HG03558 (cell line): ENCODE measurements around the gene TEAD4.

Experiments used
- ATAC-seq: cut with Tn5 transposase; IDR thresholded peaks from one replicate; pipeline ENCODE4 v1.9.1; 2021; ENCODE audit warnings: moderate number of reproducible peaks; ENCODE audit not compliant: unreplicated experiment; ENCODE audit errors: extremely low read depth

Gene TEAD4

DNA sequence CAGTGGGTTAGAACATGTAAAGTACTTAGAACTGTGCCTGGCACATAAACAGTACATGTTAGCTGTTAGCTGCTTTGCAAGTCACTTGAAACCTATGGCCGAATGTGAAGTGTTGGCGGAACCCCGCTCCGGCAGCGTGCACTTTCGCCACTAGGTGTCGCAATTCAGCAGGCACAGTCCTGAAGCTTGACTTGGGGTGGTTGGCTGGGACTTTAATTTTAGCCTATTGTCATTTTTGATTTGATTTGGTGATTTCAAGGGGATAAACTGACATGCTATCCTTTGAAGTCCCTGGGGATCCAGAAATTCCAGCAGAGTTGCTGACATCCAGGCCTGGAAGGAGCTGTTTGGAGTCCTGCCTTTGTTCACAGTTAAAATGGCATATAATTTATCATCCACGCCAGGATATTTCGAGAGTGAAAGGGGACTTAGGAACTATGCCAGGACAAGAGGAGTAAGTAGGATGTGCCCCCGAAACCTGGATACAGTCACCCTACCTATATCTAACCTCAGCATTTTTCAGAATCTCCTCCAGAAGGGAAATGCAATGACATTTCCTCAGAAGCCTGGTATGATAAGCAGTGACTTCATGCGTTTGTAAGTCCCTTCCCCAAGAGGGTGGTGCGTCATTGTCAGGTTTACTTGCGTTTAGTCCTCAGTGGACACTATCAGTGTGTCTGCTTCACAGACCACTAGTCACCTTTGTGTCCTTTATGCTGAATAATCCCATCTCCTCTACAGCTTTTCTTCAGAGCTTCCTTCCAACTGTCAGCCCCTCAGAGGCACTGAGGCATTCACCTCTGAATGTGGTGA lies 114.4 kb downstream of the TEAD4 start:
- ATAC-seq, result no peak

DNA sequence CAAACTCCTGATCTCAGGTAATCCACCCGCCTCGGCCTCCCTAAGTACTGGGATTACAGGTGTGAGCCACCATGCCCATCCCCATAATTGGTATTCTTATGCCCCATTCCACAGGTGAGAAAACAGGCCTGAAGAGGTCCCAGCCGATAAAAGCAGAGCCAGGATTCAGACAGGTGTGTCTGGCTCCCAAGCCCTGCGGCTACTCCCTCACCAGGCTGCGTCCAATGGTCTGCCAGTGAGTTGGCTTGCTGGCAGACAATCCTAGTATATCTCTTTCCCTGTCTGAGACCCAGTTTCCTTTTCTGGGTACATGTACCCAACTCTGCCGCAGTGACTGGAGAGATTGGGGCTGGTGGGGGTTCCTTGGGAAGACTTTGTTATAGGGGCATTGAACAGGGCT lies 116.1 kb downstream of the TEAD4 start:
- ATAC-seq, result no peak

- ATAC-seq, result no peak
These were observed 117.8 kb downstream of the TEAD4 start, which contains the start of gene TSPAN9 for GRCh38 chr12:3076730-3077571. TSPAN9 (plus strand) TSS chr12:3077379; CDS start chr12:3201194, 123,815 bp downstream.

DNA sequence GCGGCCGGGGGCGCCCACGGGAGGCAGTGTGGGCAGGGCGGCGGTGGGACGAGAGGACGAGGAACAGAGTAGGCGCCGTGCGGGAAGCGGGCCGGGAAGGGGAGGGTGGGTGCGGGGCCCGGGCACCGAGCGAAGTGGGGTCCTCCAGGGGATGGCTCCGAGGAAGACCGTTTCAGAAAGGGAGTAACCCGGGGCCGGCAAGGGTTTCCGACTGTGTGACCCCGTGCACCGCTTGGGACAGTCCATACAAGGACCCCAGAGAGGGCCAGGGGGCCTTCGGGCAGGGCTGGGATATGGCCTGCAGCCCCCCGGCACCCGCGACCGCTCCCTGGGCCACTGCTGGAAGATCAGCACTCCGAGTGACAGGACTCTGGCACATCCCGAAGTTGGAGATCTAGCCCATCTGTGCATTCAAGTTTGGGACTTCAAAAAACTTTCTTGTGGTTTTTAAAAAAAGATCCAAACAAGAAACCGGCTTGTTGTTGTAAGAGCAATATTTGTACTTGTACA lies 118.4 kb downstream of the TEAD4 start:
- no peak for ATAC-seq

- ATAC-seq, result no peak
These were observed 119.1 kb downstream of the TEAD4 start for GRCh38 chr12:3078086-3078820.

DNA sequence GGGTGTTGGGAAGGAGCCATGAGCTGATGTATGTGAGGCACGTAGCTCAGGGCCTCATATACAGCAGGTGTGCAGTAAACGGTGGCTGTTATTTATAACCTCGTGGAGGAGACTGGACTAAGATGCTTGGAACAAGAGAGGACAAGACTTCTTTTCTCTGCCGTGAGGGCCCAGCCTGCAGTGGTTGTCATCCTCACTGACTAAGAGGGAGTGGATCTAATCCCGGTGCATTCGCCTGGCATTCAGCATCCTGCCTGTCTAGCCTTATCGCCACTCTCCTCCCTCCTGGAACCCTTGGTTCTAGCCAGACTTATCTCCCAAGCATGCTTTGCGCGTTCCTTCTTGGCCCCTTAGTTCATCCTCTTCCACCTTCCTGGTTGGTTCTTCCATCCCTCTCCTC lies 121.9 kb downstream of the TEAD4 start:
- no peak for ATAC-seq

GRCh38 chr12:3081886-3082285 lies 122.7 kb downstream of the TEAD4 start:
- ATAC-seq, result no peak

DNA sequence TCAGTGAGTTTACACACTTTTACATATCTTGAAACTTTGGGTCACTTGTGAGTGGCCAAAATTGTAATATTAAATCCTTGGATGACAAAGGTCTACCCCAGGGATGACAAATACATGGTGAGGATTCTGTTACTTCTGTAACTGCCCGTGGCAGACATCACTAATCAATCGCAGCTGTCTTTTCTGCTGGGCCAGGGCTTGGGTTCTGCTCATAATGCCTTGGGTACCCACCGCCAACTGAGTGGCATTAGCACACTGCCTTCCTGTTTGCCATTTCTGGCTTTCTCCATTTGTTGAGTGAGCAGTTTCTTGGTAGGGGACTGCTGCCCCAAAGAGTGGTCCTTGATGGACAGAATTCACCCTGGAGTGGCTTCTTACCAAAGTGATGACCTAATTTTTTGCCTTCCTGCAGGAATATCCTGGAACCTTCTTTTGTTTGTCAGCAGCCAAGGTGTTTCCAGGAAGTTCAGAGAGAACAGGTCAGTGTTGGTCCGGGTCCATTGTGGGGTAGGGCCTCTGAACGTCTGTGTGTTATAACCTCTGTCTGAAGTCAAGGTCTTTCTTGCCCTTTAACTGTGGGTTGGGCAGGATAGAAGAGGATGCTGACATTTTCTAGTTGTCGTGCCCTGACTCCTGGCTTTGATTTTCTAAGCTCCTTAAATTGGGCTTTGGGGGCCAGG lies 124.2 kb downstream of the TEAD4 start:
- no peak for ATAC-seq

- ATAC-seq, result no peak
These were observed 124.7 kb downstream of the TEAD4 start for GRCh38 chr12:3083921-3084347.

GRCh38 chr12:3084742-3085141 lies 125.5 kb downstream of the TEAD4 start:
- ATAC-seq, result no peak

GRCh38 chr12:3085341-3086139 lies 126.3 kb downstream of the TEAD4 start:
- ATAC-seq, result no peak

GRCh38 chr12:3086211-3086610 lies 127.0 kb downstream of the TEAD4 start:
- ATAC-seq, result no peak

DNA sequence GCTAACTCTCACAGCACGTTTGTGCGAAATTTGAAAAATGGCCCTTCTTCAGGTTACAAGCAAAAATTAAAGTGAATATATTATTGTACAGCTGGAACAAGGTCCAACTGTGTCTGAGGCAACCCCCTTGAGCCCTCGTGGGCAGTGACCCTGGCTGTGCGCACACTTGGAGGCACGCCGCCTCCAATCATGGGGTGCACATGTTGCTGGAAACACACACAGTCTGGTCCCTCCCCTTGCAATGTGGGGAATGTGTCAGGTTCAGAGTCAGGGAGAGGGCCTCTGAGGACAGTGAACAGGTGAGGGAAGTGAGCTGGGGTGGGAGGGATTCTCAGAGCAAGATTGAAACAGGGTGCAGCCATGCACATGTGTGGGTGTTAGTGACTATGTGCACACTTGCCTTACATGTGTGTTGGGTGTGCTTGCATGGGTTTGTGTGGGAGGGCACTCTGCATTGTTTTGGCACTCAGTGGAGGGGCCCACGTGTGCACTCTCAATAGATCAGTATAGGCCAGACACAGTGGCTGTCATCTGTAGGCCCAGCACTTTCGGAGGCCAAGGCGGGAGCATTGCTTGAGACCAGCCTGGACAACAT lies 127.6 kb downstream of the TEAD4 start:
- no peak for ATAC-seq

GRCh38 chr12:3087758-3088650 lies 128.8 kb downstream of the TEAD4 start:
- ATAC-seq, result no peak

DNA sequence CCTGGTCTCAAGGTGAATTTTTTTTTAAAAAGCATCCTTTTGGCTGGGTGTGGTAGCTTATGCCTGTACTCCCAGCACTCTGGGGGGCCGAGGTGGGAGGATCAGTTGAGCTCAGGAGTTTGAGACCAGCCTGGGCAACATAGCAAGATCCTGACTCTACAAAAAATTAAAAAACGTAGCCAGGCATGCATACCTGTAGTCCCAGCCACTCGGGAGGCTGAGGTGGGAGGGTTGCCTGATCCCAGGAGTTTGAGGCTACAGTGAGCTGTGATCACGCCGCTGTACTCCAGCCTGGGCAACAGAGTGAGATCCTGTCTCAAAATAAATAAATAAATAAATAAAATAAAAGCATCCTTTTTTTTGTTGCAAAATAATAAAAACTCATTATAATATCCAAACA lies 130.4 kb downstream of the TEAD4 start:
- no peak for ATAC-seq
